ENCODE data around the gene EGLN3.
"Not testable (repeated sequence)": the region's sequence is repeated elsewhere in the genome, so short reads cannot be mapped to it uniquely, and the experiment has no call there.

Gene EGLN3

DNA sequence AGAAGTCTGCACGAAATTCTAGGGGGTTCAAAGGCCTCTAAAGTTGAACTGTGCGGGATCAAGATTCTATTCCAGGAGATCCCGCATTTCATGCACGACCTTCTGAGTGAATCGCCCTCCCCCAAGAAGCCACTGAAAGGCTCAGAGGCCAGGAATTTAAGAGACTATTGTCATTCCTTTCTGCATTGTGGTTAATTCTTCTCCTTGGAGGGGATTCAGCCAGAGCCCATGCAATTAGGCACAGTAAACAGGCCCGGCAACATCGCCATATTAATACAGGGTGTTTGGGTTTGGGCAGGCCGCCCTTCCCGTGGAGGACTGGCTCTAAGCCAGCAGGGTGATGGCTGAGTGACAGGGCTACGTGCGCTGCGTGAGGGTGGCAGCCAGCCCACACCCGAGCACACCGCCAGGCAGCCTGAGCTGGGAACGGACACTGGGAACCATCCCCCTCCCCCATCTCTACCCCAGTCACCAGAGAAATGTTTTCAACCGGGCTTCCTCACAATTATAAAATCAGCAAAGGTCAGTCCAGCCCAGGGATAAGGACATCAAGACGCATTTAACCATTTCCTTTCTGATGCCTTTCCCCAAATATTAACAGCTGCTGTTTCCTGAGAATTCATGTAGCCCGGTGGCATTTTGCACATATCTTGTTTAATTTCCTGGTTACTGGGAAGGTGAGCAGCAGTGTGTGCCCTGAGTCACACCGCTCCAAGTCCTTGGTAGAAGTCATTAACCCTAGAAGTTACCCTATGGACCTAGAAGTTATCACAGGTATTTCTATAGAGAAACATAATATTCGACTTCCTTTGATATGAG, 12.5 kb downstream of the EGLN3 start:
- no peak for DNase-seq (ENCODE audit: low spot score)
- no peaks in the 10 kb centered on the region for H3K9me3 Mint-ChIP-seq
- H3K36me3 Mint-ChIP-seq (ENCODE audit: low read depth), result peaks cover 42% of the 10 kb centered on the region
- H3K27me3 Mint-ChIP-seq (ENCODE audit: low read depth), result peaks cover 12% of the 10 kb centered on the region
- peaks cover 33% of the 10 kb centered on the region for H3K4me1 Mint-ChIP-seq (ENCODE audit: low read depth)
- H3K27ac Mint-ChIP-seq, result no peak overlapping the region
- H3K4me3 Mint-ChIP-seq, result no peak overlapping the region

DNA sequence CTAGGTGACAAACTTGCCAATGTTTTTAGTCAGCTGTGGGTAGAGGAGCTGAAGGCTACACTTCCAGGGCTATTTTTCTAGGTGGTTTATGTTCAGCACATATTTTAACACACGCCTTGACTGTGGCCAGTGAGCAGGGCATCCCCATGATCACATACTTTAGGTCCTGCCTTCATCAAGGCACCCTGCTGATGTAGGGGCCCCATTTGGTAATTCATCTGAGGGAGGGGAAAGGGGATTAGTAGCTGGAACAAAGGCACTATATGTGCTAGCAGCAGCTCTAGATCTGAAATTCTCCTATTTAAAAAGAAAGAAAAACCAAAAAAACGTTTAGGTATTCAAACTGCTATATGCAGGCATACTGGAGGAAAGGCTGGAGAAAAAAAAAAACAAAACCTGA, 14.5 kb downstream of the EGLN3 start:
- Mint-ChIP-seq H3K9me3 (no peaks in the 10 kb centered on the region), H3K27me3 (ENCODE audit: low read depth) (peaks cover 7% of the 10 kb centered on the region)

DNA sequence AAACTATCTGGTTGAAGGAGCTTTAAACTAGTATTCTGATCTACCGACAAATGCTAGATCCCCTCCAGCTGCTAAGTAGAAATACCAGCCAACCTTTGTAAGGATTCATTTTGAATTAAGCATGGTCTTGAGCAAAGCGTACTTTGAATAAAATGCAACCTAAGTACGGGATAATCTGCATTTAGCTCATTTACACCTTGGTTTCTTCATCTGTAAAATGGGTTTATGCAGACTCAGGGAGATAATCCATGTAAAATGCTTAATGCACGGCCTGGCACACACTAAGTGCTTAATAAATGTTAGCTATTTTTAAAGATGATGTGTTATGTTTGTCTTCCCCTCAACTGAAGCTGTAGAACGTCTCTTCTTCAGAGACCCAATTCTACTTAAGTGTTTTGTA, 15.9 kb downstream of the EGLN3 start:
- Mint-ChIP-seq H3K9me3 (no peaks in the 10 kb centered on the region), H3K4me3 (no peak overlapping the region), H3K27ac (no peak overlapping the region), H3K27me3 (ENCODE audit: low read depth) (peaks cover 6% of the 10 kb centered on the region), H3K4me1 (ENCODE audit: low read depth) (peaks cover 22% of the 10 kb centered on the region), H3K36me3 (ENCODE audit: low read depth) (peaks cover 35% of the 10 kb centered on the region)
- DNase-seq (ENCODE audit: low spot score), result no peak

More for the DNA sequence above, 14.5 kb downstream of the EGLN3 start:
- H3K36me3 Mint-ChIP-seq (ENCODE audit: low read depth), result peaks cover 32% of the 10 kb centered on the region
- no peak for DNase-seq (ENCODE audit: low spot score)
- peaks cover 29% of the 10 kb centered on the region for H3K4me1 Mint-ChIP-seq (ENCODE audit: low read depth)
- H3K27ac Mint-ChIP-seq, result no peak overlapping the region
- H3K4me3 Mint-ChIP-seq, result no peak overlapping the region

DNA sequence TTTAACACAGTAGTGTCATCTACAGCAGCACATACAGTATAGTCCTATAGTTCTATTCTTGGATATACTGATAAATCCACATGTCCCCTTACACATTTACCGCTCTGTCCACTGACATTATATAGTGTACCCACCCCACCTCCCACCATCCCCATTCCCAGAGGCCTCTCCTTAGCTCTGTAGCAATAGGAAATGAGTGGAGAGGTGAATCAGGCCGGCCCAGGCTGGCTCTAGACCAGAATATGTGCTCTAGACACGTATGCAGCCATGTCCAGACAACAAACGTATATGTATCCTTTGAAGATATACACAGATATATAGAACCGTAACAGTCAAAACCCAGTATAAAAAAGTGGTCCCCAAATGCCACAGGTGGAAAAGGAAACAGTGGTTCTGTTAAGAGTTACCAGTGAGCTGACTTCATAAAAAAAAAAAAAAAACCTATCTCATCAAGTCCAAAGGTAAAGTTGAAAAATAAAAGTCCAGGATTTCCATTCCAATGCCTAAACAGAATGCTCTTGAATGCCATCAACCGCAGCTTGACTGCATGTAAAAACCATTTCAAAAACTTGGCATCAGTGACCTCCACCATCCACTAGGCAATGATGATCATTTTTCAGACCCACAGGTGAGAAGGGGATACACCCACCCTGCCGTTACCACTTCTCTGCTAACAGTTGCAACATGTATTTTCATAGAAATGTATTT, 16.7 kb downstream of the EGLN3 start:
- H3K36me3 Mint-ChIP-seq (ENCODE audit: low read depth), result peaks cover 36% of the 10 kb centered on the region
- H3K27me3 Mint-ChIP-seq (ENCODE audit: low read depth), result peaks cover 6% of the 10 kb centered on the region
- H3K4me3 Mint-ChIP-seq, result no peak overlapping the region
- H3K4me1 Mint-ChIP-seq (ENCODE audit: low read depth), result peaks cover 25% of the 10 kb centered on the region
- H3K27ac Mint-ChIP-seq, result no peak overlapping the region
- no peaks in the 10 kb centered on the region for H3K9me3 Mint-ChIP-seq
- DNase-seq (ENCODE audit: low spot score), result no peak

DNA sequence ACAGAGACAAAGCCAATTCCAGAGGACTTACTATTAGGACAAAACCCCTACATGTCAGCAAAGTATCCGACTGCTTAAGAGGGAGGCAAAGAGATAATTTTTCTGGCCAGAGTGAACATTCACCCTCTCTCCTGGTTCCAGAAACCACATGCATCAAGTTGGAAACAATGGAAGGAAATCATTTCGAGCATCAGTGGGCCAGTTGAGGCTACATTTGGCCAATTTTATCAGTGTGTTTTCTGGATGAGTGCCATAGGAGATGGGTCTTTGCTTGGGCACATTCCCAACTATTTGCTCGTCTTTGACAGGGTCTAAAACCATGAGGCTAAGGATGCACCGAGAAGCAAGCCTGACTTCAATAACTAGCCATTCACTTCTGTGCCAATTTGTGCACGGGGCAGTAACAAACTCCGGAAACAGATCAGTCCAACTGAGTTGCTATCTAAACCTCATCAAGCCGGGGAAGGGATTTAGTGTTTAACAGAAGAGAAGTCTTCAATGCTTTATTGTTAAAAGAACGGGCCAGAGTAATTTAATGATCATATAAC, 17.4 kb downstream of the EGLN3 start:
- peaks cover 43% of the 10 kb centered on the region for H3K36me3 Mint-ChIP-seq (ENCODE audit: low read depth)
- no peaks in the 10 kb centered on the region for H3K9me3 Mint-ChIP-seq
- DNase-seq (ENCODE audit: low spot score), result no peak
- peaks cover 6% of the 10 kb centered on the region for H3K27me3 Mint-ChIP-seq (ENCODE audit: low read depth)
- H3K4me3 Mint-ChIP-seq, result no peak overlapping the region
- H3K4me1 Mint-ChIP-seq (ENCODE audit: low read depth), result peaks cover 22% of the 10 kb centered on the region
- H3K27ac Mint-ChIP-seq, result no peak overlapping the region

DNA sequence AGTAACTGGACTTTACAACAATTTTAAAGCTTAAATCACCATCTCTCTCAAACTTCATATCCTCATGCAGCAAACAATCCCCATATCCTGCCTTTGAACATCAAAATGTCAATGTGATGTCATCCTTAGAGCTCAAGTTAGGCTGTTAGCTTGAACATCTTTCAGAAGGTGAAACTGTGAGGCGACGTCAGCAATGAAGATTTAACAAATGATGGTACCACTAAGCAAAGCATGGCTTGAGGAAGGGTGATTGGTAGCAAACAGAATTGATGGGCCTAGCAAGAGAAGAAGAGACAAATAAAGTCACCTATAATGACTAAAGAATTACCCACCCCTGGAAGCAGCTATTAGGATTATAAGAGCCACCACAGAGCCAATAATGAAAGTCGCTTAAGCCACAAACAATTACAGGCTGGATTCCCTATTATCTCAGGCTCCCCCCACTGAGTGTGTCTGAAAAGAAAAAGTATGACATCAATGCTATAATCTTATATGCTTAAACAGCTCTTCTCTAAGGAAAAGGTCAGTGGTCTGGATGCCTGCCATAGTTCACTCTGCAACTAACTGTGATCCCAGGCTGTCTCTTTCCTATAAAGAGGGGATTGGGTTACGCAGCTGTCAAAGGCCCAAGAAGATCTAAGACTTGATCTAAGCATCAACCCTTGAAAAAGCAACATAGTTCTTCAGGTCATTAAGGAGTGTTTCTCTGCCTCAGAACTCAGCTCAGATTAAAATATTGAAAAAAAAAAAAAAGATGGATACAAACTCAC, 18.1 kb downstream of the EGLN3 start:
- H3K27me3 Mint-ChIP-seq (ENCODE audit: low read depth), result peaks cover 4% of the 10 kb centered on the region
- H3K27ac Mint-ChIP-seq, result no peak overlapping the region
- H3K36me3 Mint-ChIP-seq (ENCODE audit: low read depth), result peaks cover 48% of the 10 kb centered on the region
- DNase-seq (ENCODE audit: low spot score), result no peak
- H3K4me3 Mint-ChIP-seq, result no peak overlapping the region
- H3K9me3 Mint-ChIP-seq, result no peaks in the 10 kb centered on the region
- peaks cover 20% of the 10 kb centered on the region for H3K4me1 Mint-ChIP-seq (ENCODE audit: low read depth)

DNA sequence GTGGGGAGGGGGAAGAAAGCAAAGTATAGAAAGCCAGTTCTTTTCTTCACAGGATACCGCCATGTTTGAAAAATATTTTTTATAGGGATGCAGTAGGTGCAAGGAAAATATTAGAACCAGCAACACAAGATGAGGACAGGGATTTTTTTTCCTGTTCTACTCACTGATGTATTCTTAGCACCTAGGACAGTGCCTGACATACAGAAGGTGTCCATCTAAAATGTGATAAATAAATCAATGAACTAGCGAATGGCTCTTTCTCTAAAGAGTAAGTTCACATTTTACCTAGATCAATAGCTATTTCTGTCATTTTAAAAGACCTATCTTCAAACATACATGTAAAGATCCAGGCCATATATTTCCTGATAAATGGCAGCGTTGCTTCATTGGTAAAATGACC, 18.8 kb downstream of the EGLN3 start:
- Mint-ChIP-seq H3K9me3 (no peaks in the 10 kb centered on the region), H3K4me1 (ENCODE audit: low read depth) (peaks cover 20% of the 10 kb centered on the region), H3K4me3 (no peak overlapping the region), H3K36me3 (ENCODE audit: low read depth) (peaks cover 53% of the 10 kb centered on the region), H3K27ac (no peak overlapping the region), H3K27me3 (ENCODE audit: low read depth) (peaks cover 2% of the 10 kb centered on the region)
- DNase-seq (ENCODE audit: low spot score), result no peak

DNA sequence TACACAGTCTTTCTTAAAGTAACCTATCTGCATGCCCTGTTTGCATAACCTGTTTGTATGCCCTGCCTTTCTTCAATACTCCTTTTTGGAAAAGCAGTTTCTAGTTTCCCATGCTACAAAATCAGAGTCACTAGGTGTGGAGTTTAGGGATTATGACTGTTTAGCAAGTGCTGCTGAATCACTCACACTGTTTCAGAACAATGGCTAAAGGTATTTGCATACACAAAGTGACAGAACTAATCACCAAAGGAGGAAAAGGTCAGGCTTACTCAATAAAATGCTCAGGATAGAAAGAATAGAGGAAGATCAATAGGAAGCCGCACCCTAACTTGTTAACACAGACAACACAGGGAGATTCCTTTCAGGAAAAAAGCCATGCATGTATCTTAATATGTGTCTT, 19.4 kb downstream of the EGLN3 start:
- peaks cover 2% of the 10 kb centered on the region for H3K27me3 Mint-ChIP-seq (ENCODE audit: low read depth)
- H3K4me3 Mint-ChIP-seq, result no peak overlapping the region
- DNase-seq (ENCODE audit: low spot score), result no peak
- no peak overlapping the region for H3K27ac Mint-ChIP-seq
- peaks cover 19% of the 10 kb centered on the region for H3K4me1 Mint-ChIP-seq (ENCODE audit: low read depth)
- no peaks in the 10 kb centered on the region for H3K9me3 Mint-ChIP-seq
- peaks cover 54% of the 10 kb centered on the region for H3K36me3 Mint-ChIP-seq (ENCODE audit: low read depth)

DNA sequence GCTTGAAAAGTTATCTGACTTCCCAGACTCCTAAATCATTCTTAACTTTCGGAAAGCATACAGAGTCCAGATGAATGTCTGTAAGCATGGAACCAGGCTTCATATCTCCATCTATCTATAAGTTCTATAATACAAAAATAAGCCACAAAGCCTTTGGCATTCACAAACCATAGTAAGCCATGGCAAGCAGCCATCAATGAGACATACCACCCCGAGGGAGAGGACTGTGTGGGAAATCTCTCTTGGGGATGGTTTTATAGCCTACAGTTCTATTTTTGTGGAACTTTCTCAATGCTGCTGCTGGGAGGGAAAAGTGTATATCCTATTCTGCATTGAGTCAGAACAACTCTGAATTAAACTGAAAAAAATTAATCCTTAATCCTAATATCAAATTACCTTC, 20.4 kb downstream of the EGLN3 start:
- Mint-ChIP-seq H3K27me3 (ENCODE audit: low read depth) (peaks cover 2% of the 10 kb centered on the region), H3K4me1 (ENCODE audit: low read depth) (peaks cover 17% of the 10 kb centered on the region), H3K9me3 (no peaks in the 10 kb centered on the region), H3K27ac (no peak overlapping the region), H3K4me3 (no peak overlapping the region), H3K36me3 (ENCODE audit: low read depth) (peaks cover 56% of the 10 kb centered on the region)
- DNase-seq (ENCODE audit: low spot score), result no peak

DNA sequence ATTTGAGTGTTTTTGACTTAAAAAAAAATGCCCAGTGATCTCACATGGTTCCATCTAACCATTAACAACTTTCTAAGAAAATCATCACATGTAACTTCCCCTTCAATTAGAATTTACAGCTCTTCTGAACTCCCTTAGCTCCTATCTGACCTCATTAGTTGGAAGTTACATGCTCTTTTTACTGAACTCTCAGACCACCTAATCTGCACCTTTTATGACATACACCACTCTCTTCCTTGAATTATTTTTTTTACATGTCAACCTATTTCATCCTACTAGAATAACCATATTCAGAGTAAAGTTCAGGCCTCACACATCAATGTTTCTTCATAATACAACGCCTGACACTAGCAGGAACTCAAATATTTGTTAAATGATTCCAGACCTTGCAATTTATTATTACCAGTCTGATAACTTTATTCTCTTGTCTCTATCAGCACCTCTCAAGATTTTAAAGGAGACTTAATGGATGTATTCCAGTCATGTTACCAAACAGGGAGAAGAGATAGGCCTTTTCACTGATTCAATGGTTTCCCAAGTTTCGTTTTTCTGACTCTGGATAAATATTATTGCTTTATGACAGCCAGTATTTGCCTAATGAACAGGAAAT, 21.0 kb downstream of the EGLN3 start:
- H3K36me3 Mint-ChIP-seq (ENCODE audit: low read depth), result peaks cover 58% of the 10 kb centered on the region
- H3K4me3 Mint-ChIP-seq, result no peak overlapping the region

DNA sequence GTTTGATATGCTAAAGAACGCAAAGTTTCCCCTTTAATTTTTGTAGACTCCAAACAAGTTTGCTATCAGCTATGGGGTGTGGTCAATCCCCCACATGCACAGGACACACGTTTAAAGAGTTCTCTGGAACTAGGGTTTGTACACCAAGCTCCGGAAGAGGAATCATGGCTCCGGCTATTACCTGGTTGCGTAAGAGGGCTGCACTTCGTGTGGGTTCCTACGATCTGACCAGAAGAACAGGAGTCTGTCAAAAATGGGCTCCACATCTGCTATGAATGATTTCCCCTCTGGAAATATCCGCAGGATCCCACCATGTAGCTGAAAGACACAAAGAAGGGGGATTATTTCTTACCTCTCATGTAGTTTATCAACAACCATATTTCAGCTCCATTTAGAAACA, 22.0 kb downstream of the EGLN3 start:
- Mint-ChIP-seq H3K9me3 (no peaks in the 10 kb centered on the region), H3K27me3 (ENCODE audit: low read depth) (no peaks in the 10 kb centered on the region), H3K4me3 (no peak overlapping the region), H3K36me3 (ENCODE audit: low read depth) (peaks cover 65% of the 10 kb centered on the region), H3K4me1 (ENCODE audit: low read depth) (peaks cover 18% of the 10 kb centered on the region), H3K27ac (no peak overlapping the region)
- DNase-seq (ENCODE audit: low spot score), result no peak

More for the DNA sequence above, 21.0 kb downstream of the EGLN3 start:
- peaks cover 18% of the 10 kb centered on the region for H3K4me1 Mint-ChIP-seq (ENCODE audit: low read depth)
- no peak for DNase-seq (ENCODE audit: low spot score)
- H3K27me3 Mint-ChIP-seq (ENCODE audit: low read depth), result no peaks in the 10 kb centered on the region
- H3K9me3 Mint-ChIP-seq, result no peaks in the 10 kb centered on the region
- H3K27ac Mint-ChIP-seq, result no peak overlapping the region

DNA sequence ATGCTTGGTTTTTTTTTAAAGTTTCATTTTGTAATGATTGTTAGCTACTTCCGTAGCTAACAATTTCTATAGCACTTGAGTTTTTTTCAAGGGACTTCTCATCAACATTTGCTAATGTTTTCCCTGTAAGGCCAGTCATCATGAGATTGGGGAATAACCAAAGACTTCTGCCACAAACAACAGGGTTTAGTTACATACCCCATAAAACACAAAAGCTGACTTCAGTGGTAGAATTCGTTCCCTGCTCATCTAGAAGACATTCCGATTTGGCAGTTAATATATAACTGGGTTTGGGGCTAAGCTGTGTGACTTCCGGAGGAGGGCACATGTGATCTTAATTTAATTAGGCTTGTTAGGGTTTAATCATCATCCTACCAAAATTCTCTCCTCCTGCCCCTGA, 22.9 kb downstream of the EGLN3 start:
- H3K36me3 Mint-ChIP-seq (ENCODE audit: low read depth), result peaks cover 69% of the 10 kb centered on the region
- no peaks in the 10 kb centered on the region for H3K27me3 Mint-ChIP-seq (ENCODE audit: low read depth)
- peaks cover 14% of the 10 kb centered on the region for H3K4me1 Mint-ChIP-seq (ENCODE audit: low read depth)
- H3K4me3 Mint-ChIP-seq, result no peak overlapping the region
- H3K9me3 Mint-ChIP-seq, result no peaks in the 10 kb centered on the region
- H3K27ac Mint-ChIP-seq, result no peak overlapping the region
- DNase-seq (ENCODE audit: low spot score), result no peak

DNA sequence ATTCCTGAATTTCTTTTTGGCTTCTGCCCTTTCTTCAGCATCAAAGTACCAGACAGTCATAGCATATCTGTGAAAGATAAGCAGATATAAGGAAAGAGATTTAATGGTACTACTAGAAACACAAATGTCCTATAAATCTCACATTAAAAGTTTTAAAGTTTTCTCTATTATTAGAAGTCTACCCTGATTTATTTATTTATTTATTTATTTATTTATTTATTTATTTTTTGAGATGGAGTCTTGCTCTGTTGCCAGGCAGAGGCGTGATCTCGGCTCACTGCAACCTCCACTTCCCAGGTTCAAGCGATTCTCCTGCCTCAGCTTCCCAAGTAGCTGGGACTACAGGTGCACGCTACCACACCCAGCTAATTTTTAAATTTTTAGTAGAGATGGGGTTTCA, 23.9 kb downstream of the EGLN3 start:
- Mint-ChIP-seq H3K4me1 (ENCODE audit: low read depth) (peaks cover 12% of the 10 kb centered on the region), H3K36me3 (ENCODE audit: low read depth) (peaks cover 76% of the 10 kb centered on the region)
- not testable (repeated sequence) for H3K4me3 Mint-ChIP-seq; H3K9me3 Mint-ChIP-seq; H3K27me3 Mint-ChIP-seq (ENCODE audit: low read depth); DNase-seq (ENCODE audit: low spot score); H3K27ac Mint-ChIP-seq
